Mucosa of stomach (tissue), 1 donor: Measurements from ENCODE around the gene RPL39.
"Not testable (repeated sequence)": the region's sequence is repeated elsewhere in the genome, so short reads cannot be mapped to it uniquely, and the experiment has no call there.

Experiments
- H3K27me3 ChIP-seq: one replicate; pipeline ENCODE4 v1.7.0; 2013; ENCODE audit warnings: mild to moderate bottlenecking, low read length; ENCODE audit not compliant: control insufficient read depth, insufficient read depth
- H3K36me3 ChIP-seq: one replicate; pipeline ENCODE4 v1.7.0; 2013; ENCODE audit warnings: low read length; ENCODE audit not compliant: control insufficient read depth, insufficient read depth
- H3K4me1 ChIP-seq: one replicate; pipeline ENCODE4 v1.7.0; 2013; ENCODE audit warnings: mild to moderate bottlenecking, low read length; ENCODE audit not compliant: control insufficient read depth, insufficient read depth
- H3K4me3 ChIP-seq: one replicate; pipeline ENCODE4 v1.7.0; 2013; ENCODE audit warnings: low read length
- H3K9ac ChIP-seq: one replicate; pipeline ENCODE4 v1.7.0; 2013; ENCODE audit warnings: mild to moderate bottlenecking, low read length, moderate library complexity
- H3K9me3 ChIP-seq: one replicate; pipeline ENCODE4 v1.7.0; 2013; ENCODE audit warnings: mild to moderate bottlenecking, low read length, moderate library complexity; ENCODE audit not compliant: control insufficient read depth
- donor health status: Pancreatic carcinoma.

Gene RPL39

DNA sequence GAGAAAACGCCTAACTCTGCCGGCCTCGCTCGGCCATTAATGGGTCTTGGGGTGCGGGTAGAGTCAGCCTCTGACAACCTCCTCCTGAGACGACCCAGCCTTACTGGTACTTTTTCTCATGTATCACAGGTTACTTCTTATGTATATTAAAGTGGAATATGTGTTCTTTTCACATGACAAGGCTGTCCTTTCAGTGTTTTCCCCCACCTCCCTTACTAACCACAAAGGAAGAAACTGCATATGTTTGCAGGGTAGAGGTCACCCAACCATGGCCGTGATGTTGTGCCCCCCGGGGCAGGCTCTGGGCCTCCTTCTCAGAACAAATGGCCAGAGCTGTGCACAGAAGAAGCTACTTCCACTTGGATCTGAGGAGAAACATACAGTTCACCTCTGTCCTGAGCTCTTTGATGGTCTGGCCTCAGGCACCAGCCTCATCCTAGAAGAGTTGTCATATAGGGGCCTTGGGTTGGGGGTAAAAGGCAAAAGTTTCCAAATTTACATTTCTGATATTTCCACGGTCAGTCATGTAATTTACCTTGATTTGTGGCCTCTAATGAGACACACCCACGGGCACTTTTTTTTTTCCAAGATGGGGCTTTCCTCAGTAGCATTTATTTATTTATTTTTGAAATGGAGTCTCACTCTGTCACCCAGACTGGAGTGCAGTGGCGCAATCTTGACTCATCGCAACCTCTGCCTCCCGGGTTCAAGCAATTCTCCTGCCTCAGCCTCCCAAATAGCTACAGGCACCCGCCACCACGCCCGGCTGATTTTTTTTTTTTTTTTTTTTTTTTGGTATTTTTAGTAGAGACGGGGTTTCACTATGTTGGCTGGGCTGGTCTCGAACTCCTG lies 31.2 kb downstream of the RPL39 start:
- no peak overlapping the region for H3K4me3 ChIP-seq
- H3K9ac ChIP-seq, result no peak overlapping the region
- no peaks in the 10 kb centered on the region for H3K36me3 ChIP-seq
- H3K4me1 ChIP-seq, result peaks cover 23% of the 10 kb centered on the region
- no peaks in the 10 kb centered on the region for H3K9me3 ChIP-seq
- H3K27me3 ChIP-seq, result no peaks in the 10 kb centered on the region

DNA sequence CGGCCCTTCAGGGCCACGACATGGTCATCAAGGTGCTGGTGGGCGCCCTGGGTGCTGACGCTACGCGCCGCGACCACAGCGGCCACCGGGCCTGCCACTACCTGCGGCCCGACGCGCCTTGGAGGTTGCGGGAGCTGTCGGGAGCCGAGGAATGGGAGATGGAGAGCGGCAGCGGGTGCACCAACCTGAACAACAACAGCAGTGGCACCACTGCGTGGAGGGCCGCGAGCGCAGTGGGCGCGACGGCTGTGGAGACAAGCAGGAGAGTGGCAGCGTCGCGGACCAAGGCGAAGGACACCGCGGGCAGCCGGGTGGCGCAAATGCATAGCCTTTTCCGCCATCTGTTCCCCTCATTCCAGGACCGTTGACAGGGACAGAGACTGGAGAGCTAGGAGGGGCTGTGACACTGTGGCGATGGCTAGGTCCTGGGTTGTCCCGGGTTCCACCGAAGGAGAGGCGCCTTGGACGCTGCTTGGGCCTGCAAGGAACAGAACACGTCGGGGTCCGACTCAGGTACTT lies 32.1 kb downstream of the RPL39 start:
- Histone ChIP-seq H3K4me3 (no peak overlapping the region), H3K9me3 (no peaks in the 10 kb centered on the region), H3K27me3 (no peaks in the 10 kb centered on the region), H3K36me3 (no peaks in the 10 kb centered on the region), H3K9ac (no peak overlapping the region), H3K4me1 (peaks cover 23% of the 10 kb centered on the region)

DNA sequence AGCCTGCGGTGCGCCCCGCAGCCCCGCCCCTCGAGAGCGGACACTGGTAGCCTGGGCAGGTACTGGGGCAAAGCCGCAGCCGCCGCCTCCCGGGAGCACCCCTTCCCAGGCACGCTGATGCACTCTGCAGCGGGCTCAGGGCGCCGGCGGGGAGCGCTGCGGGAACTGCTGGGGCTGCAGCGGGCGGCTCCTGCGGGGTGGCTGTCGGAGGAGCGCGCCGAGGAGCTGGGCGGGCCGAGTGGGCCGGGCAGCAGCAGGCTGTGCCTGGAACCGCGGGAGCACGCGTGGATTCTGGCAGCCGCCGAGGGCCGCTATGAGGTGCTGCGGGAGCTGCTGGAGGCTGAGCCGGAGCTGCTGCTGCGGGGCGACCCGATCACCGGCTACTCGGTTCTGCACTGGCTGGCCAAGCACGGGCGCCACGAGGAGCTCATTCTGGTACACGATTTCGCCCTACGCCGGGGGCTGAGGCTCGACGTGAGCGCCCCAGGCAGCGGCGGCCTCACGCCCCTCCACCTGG lies 32.6 kb downstream of the RPL39 start:
- Histone ChIP-seq H3K9me3 (no peaks in the 10 kb centered on the region), H3K27me3 (no peaks in the 10 kb centered on the region), H3K9ac (peak overlapping the region; percentile 34), H3K36me3 (no peaks in the 10 kb centered on the region), H3K4me3 (no peak overlapping the region), H3K4me1 (peaks cover 23% of the 10 kb centered on the region)

DNA sequence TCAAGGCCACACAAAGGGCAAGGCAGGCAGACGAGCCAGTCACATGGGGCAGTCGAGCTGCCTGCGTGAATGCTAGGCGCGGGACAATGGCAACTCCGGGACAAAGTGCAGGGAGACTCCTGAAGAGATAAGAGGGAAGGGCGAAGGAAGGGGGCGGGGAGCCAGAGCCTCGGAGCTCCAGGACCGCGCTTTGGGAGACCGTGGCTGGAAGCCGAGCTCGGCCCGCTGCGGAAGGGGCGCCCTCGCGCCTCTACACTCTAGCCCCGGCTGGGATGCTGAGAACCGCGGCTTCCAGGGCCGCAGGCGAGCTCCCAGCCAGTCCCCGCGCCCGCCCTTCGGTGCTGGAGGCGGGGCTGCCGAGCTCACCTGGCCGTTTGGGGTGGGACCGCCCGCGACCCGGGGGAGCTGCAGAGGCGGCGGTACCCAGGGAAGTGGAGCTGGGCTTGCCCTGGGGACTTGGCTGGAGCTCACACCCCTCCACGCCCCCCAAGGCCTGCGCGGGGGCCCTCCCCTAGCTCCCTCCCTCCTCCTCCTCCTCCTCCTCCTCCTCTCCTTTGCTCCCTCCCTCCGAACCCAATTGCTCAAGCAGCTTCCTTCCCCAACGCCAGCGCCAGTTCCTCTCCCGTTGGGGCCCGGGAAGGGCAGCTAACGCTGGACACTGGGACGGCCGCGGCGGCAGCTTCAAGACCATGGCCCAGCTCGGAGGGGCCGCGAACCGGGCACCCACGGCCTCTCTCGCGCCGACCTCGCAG lies 33.3 kb downstream of the RPL39 start, which contains the start of gene SOWAHD:
Gene SOWAHD (plus strand): TSS at position 610 of the 752 bp plus-strand sequence. CDS start 80 bp downstream, at position 690.
- Histone ChIP-seq H3K36me3 (no peaks in the 10 kb centered on the region), H3K9ac (peak within 1 kb of the TSS; percentile 34), H3K27me3 (no peaks in the 10 kb centered on the region), H3K4me3 (peak within 1 kb of the TSS; percentile 36), H3K4me1 (peaks cover 23% of the 10 kb centered on the region), H3K9me3 (no peaks in the 10 kb centered on the region)

DNA sequence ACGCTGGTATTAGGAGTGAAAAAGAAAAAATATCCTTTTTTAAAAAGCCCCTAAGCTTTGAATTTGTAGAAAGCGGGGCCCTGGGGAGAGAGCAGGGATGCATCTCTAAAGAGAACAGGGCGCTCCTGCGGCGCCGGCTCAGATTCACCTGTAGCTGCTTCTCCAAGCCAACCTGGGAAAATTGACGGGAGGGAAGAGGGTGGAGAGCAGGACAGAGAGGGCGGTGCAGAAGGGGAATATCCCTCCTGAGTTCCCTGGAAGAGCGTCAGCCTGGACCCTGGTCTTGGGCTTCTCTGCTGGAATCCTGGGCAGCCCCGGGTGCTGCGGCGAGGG lies 33.8 kb downstream of the RPL39 start:
- H3K36me3 ChIP-seq, result no peaks in the 10 kb centered on the region
- H3K9ac ChIP-seq, result no peak overlapping the region
- H3K27me3 ChIP-seq, result no peaks in the 10 kb centered on the region
- peak overlapping the region; percentile 36 for H3K4me3 ChIP-seq
- peaks cover 23% of the 10 kb centered on the region for H3K4me1 ChIP-seq
- H3K9me3 ChIP-seq, result no peaks in the 10 kb centered on the region

DNA sequence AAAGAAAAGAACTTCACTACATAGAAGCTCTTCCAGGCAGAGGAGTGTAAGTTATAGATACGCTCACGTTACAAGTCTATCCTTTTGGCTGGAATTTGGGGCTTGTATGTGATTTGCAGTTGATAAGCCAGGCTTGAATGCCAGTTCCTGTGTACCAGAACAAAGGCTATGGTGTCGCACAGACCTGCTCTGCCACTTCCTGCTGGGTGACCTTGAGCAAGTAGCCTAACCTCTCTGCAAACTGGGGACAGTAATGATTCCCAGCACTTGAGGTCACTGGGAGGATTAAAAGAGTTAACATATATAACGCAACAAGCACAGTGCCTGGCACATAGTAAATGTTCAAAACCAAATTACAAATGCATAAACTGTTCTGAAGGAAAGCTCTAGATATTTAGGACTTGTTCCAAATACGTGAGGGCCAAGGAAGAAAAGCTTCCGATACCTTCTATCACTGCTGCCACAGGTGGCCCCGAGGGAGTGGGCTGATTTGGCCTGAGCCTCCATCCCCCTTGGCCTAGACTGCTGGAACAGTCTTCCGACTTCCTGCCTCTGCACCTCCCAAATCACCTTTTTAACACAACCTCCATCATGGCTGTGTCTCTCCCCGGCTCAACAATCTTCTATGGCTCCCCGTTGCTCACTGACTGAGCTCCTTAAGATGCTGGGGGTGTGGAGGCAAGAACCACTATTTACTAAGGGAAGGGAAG lies 34.3 kb downstream of the RPL39 start:
- no peaks in the 10 kb centered on the region for H3K9me3 ChIP-seq

DNA sequence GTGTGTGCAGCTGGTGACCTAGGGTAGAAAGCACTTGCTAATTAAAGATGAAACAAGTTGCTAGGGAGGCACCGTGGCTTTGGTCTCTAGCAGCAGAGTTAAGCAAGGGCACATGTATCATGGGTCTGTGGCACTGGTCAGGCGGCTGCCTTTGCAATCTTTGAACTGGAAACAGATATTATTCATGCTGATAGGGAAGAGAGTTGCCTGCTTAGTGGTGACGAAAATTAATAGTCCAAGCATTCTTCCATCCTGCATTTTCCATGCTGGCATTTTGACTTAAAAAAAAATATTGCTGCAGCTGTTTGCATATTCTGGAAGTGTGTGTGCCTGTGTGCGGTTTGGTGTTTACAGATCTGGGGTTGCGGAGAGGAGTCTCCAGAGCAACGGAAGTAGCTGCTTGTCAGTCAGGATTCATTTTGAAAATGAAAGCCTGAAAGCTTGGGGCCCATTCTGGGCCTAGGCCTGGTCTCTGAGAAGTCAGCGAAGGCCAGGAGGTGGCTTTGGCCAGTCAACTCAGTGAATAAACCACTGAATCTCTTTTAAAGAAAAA lies 35.4 kb downstream of the RPL39 start:
- H3K9me3 ChIP-seq, result no peaks in the 10 kb centered on the region
- no peaks in the 10 kb centered on the region for H3K36me3 ChIP-seq
- no peaks in the 10 kb centered on the region for H3K27me3 ChIP-seq
- H3K9ac ChIP-seq, result peak overlapping the region; percentile 3
- H3K4me1 ChIP-seq, result peaks cover 23% of the 10 kb centered on the region
- no peak overlapping the region for H3K4me3 ChIP-seq

More for the DNA sequence above, 34.3 kb downstream of the RPL39 start:
- Histone ChIP-seq H3K36me3 (no peaks in the 10 kb centered on the region), H3K27me3 (no peaks in the 10 kb centered on the region), H3K4me3 (no peak overlapping the region), H3K4me1 (peaks cover 23% of the 10 kb centered on the region), H3K9ac (no peak overlapping the region)

DNA sequence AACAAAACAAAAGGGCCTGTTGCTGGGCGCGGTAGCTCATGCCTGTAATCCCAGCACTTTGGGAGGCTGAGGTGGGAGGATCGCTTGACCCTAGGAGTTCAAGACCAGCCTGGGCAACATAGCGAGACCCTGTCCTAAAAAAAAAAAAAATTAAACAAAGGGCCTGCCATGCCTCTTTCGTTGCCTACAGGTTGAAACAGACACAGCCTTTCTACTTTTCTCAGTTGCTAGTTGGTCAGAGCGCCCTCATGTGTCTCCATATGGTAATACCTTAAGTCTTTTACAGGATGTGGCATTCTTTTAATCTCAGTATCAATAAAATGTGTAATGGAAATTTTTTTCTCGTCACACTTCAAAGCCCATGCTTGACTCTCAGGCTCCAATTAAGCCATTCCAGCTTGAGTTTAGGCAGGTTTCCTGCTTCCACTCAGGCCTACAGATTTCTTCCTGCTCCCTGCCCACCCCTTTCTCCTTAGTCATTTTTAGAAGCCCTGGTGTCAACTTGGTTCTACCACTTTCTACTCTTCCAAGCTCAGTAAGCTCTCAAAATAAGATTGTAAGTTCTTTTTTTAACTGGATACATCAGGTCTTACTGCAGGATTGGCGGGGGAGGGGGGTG lies 37.7 kb downstream of the RPL39 start:
- Histone ChIP-seq H3K4me3 (no peak overlapping the region), H3K9ac (no peak overlapping the region), H3K4me1 (peaks cover 23% of the 10 kb centered on the region), H3K27me3 (no peaks in the 10 kb centered on the region), H3K36me3 (no peaks in the 10 kb centered on the region), H3K9me3 (no peaks in the 10 kb centered on the region)

DNA sequence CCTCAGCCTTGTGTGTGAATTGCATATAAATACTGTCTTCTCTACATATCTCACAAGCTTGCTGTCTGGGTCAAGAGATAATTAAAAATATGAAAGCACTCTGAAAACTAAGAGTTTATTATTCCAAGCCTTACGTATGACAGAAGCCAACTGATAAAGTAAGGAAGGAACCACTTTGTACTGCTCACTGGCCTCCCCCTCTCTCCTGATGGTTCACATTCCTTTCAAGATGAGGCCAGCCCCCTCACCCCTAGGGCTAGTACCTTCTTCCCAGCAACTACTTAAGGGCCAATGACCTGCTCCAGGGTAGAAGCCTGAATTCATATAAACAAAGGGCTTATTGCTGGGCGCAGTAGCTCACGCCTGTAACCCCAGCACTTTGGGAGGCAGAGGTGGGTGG lies 38.4 kb downstream of the RPL39 start:
- Histone ChIP-seq H3K9ac (no peak overlapping the region), H3K27me3 (no peaks in the 10 kb centered on the region), H3K9me3 (no peaks in the 10 kb centered on the region), H3K36me3 (no peaks in the 10 kb centered on the region), H3K4me3 (no peak overlapping the region), H3K4me1 (peaks cover 23% of the 10 kb centered on the region)

DNA sequence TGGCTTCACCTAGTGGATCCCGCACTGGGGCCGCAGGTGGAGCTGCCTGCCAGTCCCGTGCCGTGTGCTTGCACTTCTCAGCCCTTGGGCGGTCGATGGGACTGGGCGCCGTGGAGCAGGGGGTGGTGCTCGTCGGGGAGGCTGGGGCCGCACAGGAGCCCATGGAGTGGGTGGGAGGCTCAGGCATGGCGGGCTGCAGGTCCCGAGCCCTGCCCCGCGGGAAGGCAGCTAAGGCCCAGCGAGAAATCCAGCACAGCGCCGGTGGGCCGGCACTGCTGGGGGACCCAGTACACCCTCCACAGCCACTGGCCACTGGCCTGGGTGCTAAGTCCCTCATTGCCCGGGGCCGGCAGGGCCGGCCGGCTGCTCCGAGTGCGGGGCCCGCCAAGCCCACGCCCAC lies 40.7 kb downstream of the RPL39 start:
- H3K9ac ChIP-seq, H3K9me3 ChIP-seq, H3K4me1 ChIP-seq, H3K27me3 ChIP-seq, H3K4me3 ChIP-seq, H3K36me3 ChIP-seq: not testable (repeated sequence)

DNA sequence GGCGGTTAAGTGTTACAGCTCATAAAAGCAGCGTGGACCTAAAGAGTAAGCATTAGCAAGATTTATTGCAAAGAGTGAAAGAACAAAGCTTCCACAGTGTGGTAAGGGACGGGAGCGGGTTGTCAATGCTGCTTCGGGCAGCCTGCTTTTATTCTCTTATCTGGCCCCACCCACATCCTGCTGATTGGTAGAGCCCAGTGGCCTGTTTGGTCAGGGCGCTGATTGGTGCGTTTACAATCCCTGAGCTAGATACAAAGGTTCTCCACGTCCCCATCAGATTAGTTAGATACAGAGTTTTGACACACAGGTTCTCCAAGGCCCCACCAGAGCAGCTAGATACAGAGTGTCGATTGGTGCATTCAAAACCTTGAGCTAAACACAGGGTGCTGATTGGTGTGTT lies 41.3 kb downstream of the RPL39 start:
- not testable (repeated sequence) for H3K27me3 ChIP-seq, H3K36me3 ChIP-seq, H3K4me1 ChIP-seq, H3K9ac ChIP-seq, H3K9me3 ChIP-seq, H3K4me3 ChIP-seq
